ENCODE measurements around the gene SLFNL1. TPM values are rescaled to one million over a fixed set of nuclear protein-coding genes. Genes with fewer than 3 reads are reported as not detected.

The SLFNL1 gene
- 1.2 and 1.4 TPM in 2 replicates for total RNA-seq
- 0.26 TPM for total RNA-seq (2013)
- polyA plus RNA-seq = 0.18 and 0.35 TPM in 2 replicates
- 0.34 and 0.64 TPM in 2 replicates for polyA minus RNA-seq

- Histone ChIP-seq H2AFZ (ENCODE audit: insufficient read depth, low read depth, low read length, poor library complexity, severe bottlenecking) (no peak within 1 kb of the TSS), H3K79me2 (ENCODE audit: control insufficient read depth, insufficient read depth, low read length) (no peaks in the 10 kb centered on the region), H3K9ac (ENCODE audit: low read length) (no peak within 1 kb of the TSS), H3K4me1 (ENCODE audit: control insufficient read depth in 2 of 2, insufficient read depth in 2 of 2, low read length in 2 of 2) (peaks cover 16 to 24% of the 10 kb centered on the region in 2 donors), H4K20me1 (ENCODE audit: control insufficient read depth, insufficient read depth, low read length, poor library complexity, severe bottlenecking) (no peaks in the 10 kb centered on the region), H3K4me3 (ENCODE audit: control extremely low read depth in 1 of 5, extremely low read depth in 1 of 5, insufficient read depth in 1 of 5, low read depth in 2 of 5, low read length in 4 of 5) (no peak within 1 kb of the TSS), H3K27ac (ENCODE audit: low read length in 2 of 2) (no peak within 1 kb of the TSS), H3K27me3 (replicated peaks in 1 of 4; ENCODE audit: control extremely low read depth in 1 of 4, control insufficient read depth in 3 of 4, insufficient read depth in 4 of 4, low read length in 3 of 4) (no peaks in the 10 kb centered on the region), H3K9me3 (ENCODE audit: control extremely low read depth in 1 of 3, control insufficient read depth in 2 of 3, insufficient read depth in 1 of 3, low read length in 2 of 3) (peaks cover 0 to 11% (median 0%) of the 10 kb centered on the region in 3 donors), H3K4me2 (replicated peaks; ENCODE audit: low read depth, low read length, poor library complexity, severe bottlenecking) (no peak within 1 kb of the TSS), H3K36me3 (replicated peaks in 1 of 2; ENCODE audit: control extremely low read depth in 1 of 2, control insufficient read depth in 1 of 2, extremely low read depth in 1 of 2, insufficient read depth in 2 of 2, low read length in 1 of 2) (peaks cover 0 to 1% of the 10 kb centered on the region in 2 experiments)
- ChIA-PET POLR2A (no interaction called here), CTCF (no interaction called here)
- DNase-seq (no peak), ATAC-seq (ENCODE audit: low read depth) (no peak)
- H3K4me1 Mint-ChIP-seq = peaks cover 27% of the 10 kb centered on the region
- H3K27ac Mint-ChIP-seq = no peak within 1 kb of the TSS
- H3K4me3 Mint-ChIP-seq = no peak within 1 kb of the TSS
- WGBS (ENCODE audit: insufficient coverage) = 79% methylated on average over 12 of the region's 12 CpGs
- intact Hi-C loops (cut with micrococcal nuclease) = no loop called here
- H3K9me3 Mint-ChIP-seq (ENCODE audit: insufficient read depth) = no peaks in the 10 kb centered on the region
- no peaks in the 10 kb centered on the region for H3K27me3 Mint-ChIP-seq
- no peak for TF ChIP-seq CTCF (IDR thresholded peaks at IDR 0.05)
- no peak for TF ChIP-seq EZH2 (IDR thresholded peaks at IDR 0.05; ENCODE audit: borderline replicate concordance, insufficient read depth, low read depth, low read length, poor library complexity, severe bottlenecking)
Observed at GRCh38 chr1:41021526-41022308, at the start of gene SLFNL1. TSS of gene SLFNL1 (minus strand) at chr1:41021725. CDS start at chr1:41020660, 1,065 bp downstream.

GRCh38 chr1:41056907-41057306 lies 35.4 kb upstream of the SLFNL1 start:
- H3K27me3 ChIP-seq (replicated peaks in 1 of 4; ENCODE audit: control extremely low read depth in 1 of 4, control insufficient read depth in 3 of 4, insufficient read depth in 4 of 4, low read length in 3 of 4) = no peaks in the 10 kb centered on the region
- H3K27ac ChIP-seq (ENCODE audit: low read length in 2 of 2) = no peak overlapping the region
- peaks cover 7 to 11% of the 10 kb centered on the region in 2 experiments for H3K36me3 ChIP-seq (replicated peaks in 1 of 2; ENCODE audit: control extremely low read depth in 1 of 2, control insufficient read depth in 1 of 2, extremely low read depth in 1 of 2, insufficient read depth in 2 of 2, low read length in 1 of 2)
- WGBS (ENCODE audit: insufficient coverage) = 100% methylated on average over 2 of the region's 5 CpGs
- H3K9ac ChIP-seq (ENCODE audit: low read length) = no peak overlapping the region
- no peaks in the 10 kb centered on the region for H4K20me1 ChIP-seq (ENCODE audit: control insufficient read depth, insufficient read depth, low read length, poor library complexity, severe bottlenecking)
- ChIA-PET CTCF (no interaction called here), POLR2A (no interaction called here)
- H3K4me3 Mint-ChIP-seq = no peak overlapping the region
- no peak overlapping the region for H3K4me3 ChIP-seq (ENCODE audit: control extremely low read depth in 1 of 5, extremely low read depth in 1 of 5, insufficient read depth in 1 of 5, low read depth in 2 of 5, low read length in 4 of 5)
- H3K79me2 ChIP-seq (ENCODE audit: control insufficient read depth, insufficient read depth, low read length) = no peaks in the 10 kb centered on the region
- no peak overlapping the region for H3K27ac Mint-ChIP-seq
- peaks cover 0 to 4% of the 10 kb centered on the region in 2 donors for H3K4me1 ChIP-seq (ENCODE audit: control insufficient read depth in 2 of 2, insufficient read depth in 2 of 2, low read length in 2 of 2)
- DNase-seq = no peak
- no peaks in the 10 kb centered on the region for H3K9me3 Mint-ChIP-seq (ENCODE audit: insufficient read depth)
- no peak for TF ChIP-seq EZH2 (IDR thresholded peaks at IDR 0.05; ENCODE audit: borderline replicate concordance, insufficient read depth, low read depth, low read length, poor library complexity, severe bottlenecking)
- TF ChIP-seq CTCF (IDR thresholded peaks at IDR 0.05) = no peak
- peaks cover 6% of the 10 kb centered on the region for H3K4me1 Mint-ChIP-seq
- H3K27me3 Mint-ChIP-seq = no peaks in the 10 kb centered on the region
- peaks cover 0 to 4% (median 0%) of the 10 kb centered on the region in 3 donors for H3K9me3 ChIP-seq (ENCODE audit: control extremely low read depth in 1 of 3, control insufficient read depth in 2 of 3, insufficient read depth in 1 of 3, low read length in 2 of 3)
- no peak for ATAC-seq (ENCODE audit: low read depth)
- no peak overlapping the region for H2AFZ ChIP-seq (ENCODE audit: insufficient read depth, low read depth, low read length, poor library complexity, severe bottlenecking)
- no peak overlapping the region for H3K4me2 ChIP-seq (replicated peaks; ENCODE audit: low read depth, low read length, poor library complexity, severe bottlenecking)
- intact Hi-C loops (cut with micrococcal nuclease) = no loop called here

Data from B cell (primary cell).